Measurements from ENCODE around the gene HMCN2. TPM values are rescaled to one million over a fixed set of nuclear protein-coding genes. Genes with fewer than 3 reads are reported as not detected.

The HMCN2 gene
- total RNA-seq, 6 experiments from 2014 or later, result 0.31 to 2.0 (median 1.1) TPM

DNA sequence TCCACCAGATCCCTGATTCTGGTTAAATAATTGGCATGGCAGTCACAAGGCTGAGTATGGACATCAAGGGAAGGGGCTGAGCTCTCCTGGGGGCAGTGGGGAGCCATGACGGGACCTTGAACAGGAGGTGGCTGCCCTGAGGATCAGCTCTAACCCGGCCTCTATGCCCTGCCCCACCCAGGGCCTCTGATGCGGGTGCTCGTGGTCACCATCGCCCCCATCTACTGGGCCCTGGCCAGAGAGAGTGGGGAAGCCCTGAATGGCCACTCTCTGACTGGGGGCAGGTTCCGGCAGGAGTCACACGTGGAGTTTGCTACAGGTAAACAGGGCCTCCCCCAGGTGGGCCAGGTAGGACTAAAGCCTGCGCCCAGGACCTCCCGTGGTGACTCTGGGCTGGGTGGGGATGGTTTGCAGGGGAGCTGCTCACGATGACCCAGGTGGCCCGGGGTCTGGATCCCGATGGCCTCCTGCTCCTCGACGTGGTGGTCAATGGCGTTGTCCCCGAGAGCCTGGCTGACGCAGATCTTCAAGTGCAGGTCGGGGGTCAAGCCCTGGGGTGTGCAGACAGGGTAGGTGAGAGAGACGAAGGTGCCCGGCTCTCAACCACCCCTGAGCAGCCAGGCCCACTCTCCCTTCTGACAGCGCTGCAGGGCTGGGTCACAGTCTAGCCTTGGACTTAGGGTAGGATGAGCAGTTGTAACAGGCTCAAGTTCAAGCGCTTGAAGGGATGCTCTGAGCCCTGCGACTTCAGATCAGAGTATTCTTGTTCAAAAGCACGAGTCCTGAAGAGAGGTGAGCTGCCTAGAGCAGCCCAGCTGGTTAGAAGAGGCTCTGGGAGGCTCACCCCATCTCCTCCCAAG is 159.3 kb downstream of the HMCN2 start:
- WGBS (ENCODE audit: insufficient coverage, low coverage, low lambda C conversion rate, missing lambda C conversion rate), result no CpG with 5 or more reads among the region's 24 CpGs
- DNase-seq (no peak), ATAC-seq (no peak)
- no peak for TF ChIP-seq POLR2A (IDR thresholded peaks at IDR 0.05)
- TF ChIP-seq, protein P1, sequence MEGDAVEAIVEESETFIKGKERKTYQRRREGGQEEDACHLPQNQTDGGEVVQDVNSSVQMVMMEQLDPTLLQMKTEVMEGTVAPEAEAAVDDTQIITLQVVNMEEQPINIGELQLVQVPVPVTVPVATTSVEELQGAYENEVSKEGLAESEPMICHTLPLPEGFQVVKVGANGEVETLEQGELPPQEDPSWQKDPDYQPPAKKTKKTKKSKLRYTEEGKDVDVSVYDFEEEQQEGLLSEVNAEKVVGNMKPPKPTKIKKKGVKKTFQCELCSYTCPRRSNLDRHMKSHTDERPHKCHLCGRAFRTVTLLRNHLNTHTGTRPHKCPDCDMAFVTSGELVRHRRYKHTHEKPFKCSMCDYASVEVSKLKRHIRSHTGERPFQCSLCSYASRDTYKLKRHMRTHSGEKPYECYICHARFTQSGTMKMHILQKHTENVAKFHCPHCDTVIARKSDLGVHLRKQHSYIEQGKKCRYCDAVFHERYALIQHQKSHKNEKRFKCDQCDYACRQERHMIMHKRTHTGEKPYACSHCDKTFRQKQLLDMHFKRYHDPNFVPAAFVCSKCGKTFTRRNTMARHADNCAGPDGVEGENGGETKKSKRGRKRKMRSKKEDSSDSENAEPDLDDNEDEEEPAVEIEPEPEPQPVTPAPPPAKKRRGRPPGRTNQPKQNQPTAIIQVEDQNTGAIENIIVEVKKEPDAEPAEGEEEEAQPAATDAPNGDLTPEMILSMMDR (IDR thresholded peaks at IDR 0.05), result no peak
- no peaks in the 10 kb centered on the region for H3K27me3 ChIP-seq
- no peak overlapping the region for H3K27ac ChIP-seq
- H3K9me3 ChIP-seq, result no peaks in the 10 kb centered on the region
- intact Hi-C loops (cut with DNase I), result loop anchor here in 1 of 2 donors (10.0 kb wide), 1 partner anchor 80 kb away; no protein-coding TSS in a partner anchor
- no peaks in the 10 kb centered on the region for H3K4me1 ChIP-seq
- H3K36me3 ChIP-seq, result no peaks in the 10 kb centered on the region
- H3K4me3 ChIP-seq, result no peak overlapping the region

DNA sequence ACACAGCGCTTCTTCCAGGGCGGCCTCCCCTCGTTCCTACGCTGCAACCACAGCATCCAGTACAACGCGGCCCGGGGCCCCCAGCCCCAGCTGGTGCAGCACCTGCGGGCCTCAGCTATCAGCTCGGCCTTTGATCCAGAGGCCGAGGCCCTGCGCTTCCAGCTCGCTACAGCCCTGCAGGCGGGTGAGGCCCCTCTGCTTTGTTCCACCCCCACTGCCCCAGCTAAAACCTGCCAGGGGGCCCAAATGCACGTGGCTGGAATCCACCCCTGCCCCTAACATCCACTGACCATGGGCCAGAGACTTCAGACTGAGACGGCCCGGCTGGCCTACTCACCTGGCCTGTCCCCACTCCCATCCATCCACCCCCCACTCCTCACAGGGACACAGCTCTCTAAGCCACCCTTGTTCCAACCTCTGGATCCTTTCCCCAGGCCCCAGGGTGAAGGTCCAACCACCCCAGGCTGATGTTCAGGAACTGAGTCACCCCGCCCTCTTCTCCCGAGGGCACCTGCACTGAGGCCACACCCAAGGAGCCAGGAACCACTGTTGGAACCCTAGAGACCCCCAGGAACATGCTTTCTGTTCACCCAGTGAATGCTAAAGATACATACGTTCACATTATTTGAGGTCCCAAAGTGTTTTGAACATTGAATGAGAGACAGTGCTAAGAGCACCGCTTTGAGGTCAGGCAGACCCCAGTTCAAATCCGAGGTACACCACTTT is 160.3 kb downstream of the HMCN2 start:
- TF ChIP-seq, protein P1 (IDR thresholded peaks at IDR 0.05), result no peak
- no peak for TF ChIP-seq POLR2A (IDR thresholded peaks at IDR 0.05)
- no peak for DNase-seq
- 67% methylated on average over 13 of the region's 21 CpGs for WGBS (ENCODE audit: insufficient coverage, low coverage, low lambda C conversion rate, missing lambda C conversion rate)
- intact Hi-C loops (cut with DNase I), result loop anchor here in 1 of 2 donors (10.0 kb wide), 1 partner anchor 81 kb away; no protein-coding TSS in a partner anchor
- no peak overlapping the region for H3K27ac ChIP-seq
- H3K9me3 ChIP-seq, result no peaks in the 10 kb centered on the region
- no peaks in the 10 kb centered on the region for H3K36me3 ChIP-seq
- no peak overlapping the region for H3K4me3 ChIP-seq
- ATAC-seq, result no peak
- H3K27me3 ChIP-seq, result no peaks in the 10 kb centered on the region
- no peaks in the 10 kb centered on the region for H3K4me1 ChIP-seq

DNA sequence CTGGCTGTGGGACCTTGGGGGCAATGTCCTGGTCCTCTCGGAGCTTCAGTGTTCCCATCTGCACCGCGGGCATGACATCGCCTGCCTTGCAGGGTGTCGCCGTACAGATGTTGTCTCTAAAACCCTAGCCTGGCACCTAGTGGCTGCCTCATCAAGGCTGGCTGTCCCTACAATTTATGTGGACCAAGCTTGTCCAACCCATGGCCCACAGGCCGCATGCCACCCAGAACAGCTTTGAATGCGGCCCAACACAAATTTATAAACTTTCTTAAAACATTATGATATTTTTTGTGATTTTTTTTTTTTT is 160.9 kb downstream of the HMCN2 start:
- Histone ChIP-seq H3K4me1 (no peaks in the 10 kb centered on the region), H3K27me3 (no peaks in the 10 kb centered on the region), H3K4me3 (no peak overlapping the region), H3K27ac (no peak overlapping the region), H3K9me3 (no peaks in the 10 kb centered on the region), H3K36me3 (no peaks in the 10 kb centered on the region)
- TF ChIP-seq, protein P1 (IDR thresholded peaks at IDR 0.05), result no peak
- no peak for TF ChIP-seq POLR2A (IDR thresholded peaks at IDR 0.05)
- DNase-seq (no peak), ATAC-seq (peak in 1 of 4 donors; percentile 13)
- WGBS (ENCODE audit: insufficient coverage, low coverage, low lambda C conversion rate, missing lambda C conversion rate), result 79% methylated on average over 2 of the region's 8 CpGs
- intact Hi-C loops (cut with DNase I), result loop anchor here in 1 of 2 donors (10.0 kb wide), 1 partner anchor 82 kb away; no protein-coding TSS in a partner anchor

DNA sequence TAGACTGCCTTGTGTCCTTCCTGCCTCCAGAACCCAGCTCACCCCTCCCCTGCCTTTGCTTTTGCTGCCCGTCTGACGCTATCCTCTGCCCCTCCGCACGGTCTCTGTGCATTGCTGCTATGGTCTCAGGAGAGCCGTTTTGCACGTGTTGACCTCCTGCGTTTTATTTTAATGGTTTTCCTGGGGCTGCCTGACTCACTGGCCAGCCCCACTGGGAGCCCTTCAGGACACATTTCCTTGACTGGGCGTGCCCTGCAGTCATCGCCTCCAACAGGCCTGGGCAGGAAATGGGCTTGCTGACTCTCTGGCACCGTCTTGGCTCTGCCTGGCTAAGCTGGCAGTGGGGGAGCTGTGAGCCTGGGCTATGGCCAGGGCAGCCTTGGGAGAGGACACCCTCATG is 161.3 kb downstream of the HMCN2 start:
- 69% methylated on average over 10 of the region's 10 CpGs for WGBS (ENCODE audit: insufficient coverage, low coverage, low lambda C conversion rate, missing lambda C conversion rate)
- Histone ChIP-seq H3K36me3 (no peaks in the 10 kb centered on the region), H3K27me3 (no peaks in the 10 kb centered on the region), H3K9me3 (no peaks in the 10 kb centered on the region), H3K4me3 (no peak overlapping the region), H3K4me1 (peaks cover 0 to 4% (median 0%) of the 10 kb centered on the region in 4 donors), H3K27ac (no peak overlapping the region)
- DNase-seq, result no peak
- ATAC-seq, result peak in 3 of 4 donors; percentile 10 to 18 (median 15)
- intact Hi-C loops (cut with DNase I), result loop anchor here in 1 of 2 donors (10.0 kb wide), 1 partner anchor 82 kb away; no protein-coding TSS in a partner anchor
- TF ChIP-seq, protein P1 (IDR thresholded peaks at IDR 0.05), result no peak
- no peak for TF ChIP-seq POLR2A (IDR thresholded peaks at IDR 0.05)

Measured in right lobe of liver (tissue), 6 donors.